H54 (cell line): Measurements from ENCODE around the gene NT5DC1.

Experiments used
- DNase-seq: peaks from one replicate; pipeline ENCODE4 v3.0.0; 2011; ENCODE audit warnings: low spot score, mixed read lengths; ENCODE audit not compliant: insufficient read length
- FAIRE-seq: peaks from 3 replicates; lab custom pipeline; 2011; peaks lifted over from hg19 to GRCh38; lab: Jason Lieb, UNC
- POLR2A ChIP-seq: IDR thresholded peaks from 2 replicates; pipeline ENCODE4 v1.6.1; 2011; ENCODE audit warnings: low read depth, mild to moderate bottlenecking, low read length

The NT5DC1 gene

DNA sequence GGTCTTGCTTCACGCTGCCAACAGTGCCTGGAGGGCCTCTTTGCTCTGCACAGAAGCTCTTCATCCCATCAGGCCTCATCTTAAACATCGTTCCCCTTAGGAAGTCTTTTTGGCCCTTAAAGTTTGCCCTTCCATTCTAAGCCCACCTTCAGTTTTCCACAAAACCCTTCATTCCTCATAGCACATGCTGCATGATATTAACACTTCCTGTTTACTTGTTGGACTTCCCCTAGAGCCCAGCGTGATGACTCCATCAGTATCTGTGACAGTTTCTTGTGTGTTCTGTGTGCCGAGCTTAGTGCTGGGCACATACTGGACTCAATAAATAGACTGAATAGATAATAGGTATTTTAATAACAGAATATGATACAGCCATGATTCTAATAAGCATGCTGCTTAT, 2.2 kb downstream of the NT5DC1 start:
- no peak for FAIRE-seq
- no peak for TF ChIP-seq POLR2A
- DNase-seq, result no peak

DNA sequence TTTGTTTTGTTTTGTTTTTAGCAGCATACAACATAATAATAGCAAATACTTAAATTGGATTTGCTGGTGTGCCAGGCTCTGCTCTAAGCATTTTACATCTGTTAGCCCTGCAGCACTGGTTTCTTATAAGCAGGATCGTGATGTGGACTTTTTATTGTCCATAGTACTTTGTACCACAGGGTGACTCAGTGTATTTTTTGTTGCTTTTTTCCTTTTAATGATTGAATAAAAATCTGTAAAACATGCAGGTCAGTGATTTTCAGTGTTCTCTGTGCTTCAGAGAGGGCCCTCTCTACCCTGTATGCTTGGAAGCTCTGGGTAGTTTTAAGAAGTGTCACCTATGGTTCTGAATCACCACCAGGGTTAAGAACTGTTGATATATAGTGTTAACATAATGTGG, 4.0 kb downstream of the NT5DC1 start:
- FAIRE-seq, result no peak
- no peak for DNase-seq

DNA sequence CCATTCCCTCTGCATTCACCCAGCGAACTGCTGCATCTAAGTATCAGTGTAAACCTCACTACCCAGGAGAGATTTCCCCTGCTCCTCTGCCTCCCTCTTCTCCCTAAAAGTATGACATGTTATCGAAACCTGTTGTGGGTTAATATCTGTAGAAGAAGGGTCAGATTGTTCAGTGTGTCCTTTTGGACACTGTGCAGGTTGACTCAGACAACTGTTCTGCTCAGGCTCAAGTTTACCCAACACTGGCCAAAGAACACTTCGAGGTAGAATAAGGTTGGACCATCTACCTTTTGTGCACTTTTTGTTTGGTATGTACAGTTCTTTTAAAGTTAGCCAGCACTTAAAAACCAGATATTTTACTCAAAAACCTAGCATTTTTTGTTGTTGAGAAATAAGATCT, 4.6 kb downstream of the NT5DC1 start:
- DNase-seq (no peak), FAIRE-seq (no peak)
- no peak for TF ChIP-seq POLR2A

More for the DNA sequence above, 4.0 kb downstream of the NT5DC1 start:
- no peak for TF ChIP-seq POLR2A

DNA sequence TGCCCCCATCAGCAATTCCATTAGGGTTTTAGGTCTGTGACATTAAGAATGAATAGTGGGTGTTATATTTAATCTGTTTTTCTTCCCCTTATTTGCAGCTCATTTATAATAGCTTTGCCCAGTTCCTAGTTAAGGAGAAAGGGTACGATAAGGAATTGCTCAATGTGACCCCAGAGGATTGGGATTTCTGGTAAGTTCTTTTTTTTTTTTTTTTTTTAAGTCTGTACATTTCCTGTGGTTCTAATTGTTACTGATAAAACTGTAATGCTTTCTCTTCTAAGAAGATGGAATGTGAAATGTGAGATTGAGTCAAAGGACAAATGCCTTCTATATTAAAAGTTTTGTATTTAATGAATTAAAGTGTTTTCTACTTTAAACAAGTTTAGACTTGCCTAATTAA, 5.5 kb downstream of the NT5DC1 start:
- FAIRE-seq (no peak), DNase-seq (no peak)
- no peak for TF ChIP-seq POLR2A

DNA sequence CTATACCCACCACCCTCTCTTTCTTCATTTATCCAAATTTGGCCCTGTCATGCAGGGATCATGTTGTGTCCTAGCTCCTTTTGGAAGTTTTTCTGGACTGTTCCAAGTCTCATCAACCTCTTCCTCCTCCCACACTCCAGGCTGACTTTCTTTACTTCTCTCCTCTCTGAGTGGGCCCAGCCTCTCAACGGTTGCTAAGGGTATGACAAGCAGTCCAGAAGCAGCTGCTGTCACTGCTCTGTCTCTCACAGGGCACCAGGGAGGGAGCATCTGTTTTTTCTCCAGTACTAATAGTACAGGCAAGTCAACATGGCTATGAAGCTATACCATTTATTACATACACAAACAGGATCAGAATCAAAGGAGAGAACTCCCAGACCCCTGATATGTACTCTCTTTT, 8.2 kb downstream of the NT5DC1 start:
- DNase-seq (no peak), FAIRE-seq (no peak)
- no peak for TF ChIP-seq POLR2A

DNA sequence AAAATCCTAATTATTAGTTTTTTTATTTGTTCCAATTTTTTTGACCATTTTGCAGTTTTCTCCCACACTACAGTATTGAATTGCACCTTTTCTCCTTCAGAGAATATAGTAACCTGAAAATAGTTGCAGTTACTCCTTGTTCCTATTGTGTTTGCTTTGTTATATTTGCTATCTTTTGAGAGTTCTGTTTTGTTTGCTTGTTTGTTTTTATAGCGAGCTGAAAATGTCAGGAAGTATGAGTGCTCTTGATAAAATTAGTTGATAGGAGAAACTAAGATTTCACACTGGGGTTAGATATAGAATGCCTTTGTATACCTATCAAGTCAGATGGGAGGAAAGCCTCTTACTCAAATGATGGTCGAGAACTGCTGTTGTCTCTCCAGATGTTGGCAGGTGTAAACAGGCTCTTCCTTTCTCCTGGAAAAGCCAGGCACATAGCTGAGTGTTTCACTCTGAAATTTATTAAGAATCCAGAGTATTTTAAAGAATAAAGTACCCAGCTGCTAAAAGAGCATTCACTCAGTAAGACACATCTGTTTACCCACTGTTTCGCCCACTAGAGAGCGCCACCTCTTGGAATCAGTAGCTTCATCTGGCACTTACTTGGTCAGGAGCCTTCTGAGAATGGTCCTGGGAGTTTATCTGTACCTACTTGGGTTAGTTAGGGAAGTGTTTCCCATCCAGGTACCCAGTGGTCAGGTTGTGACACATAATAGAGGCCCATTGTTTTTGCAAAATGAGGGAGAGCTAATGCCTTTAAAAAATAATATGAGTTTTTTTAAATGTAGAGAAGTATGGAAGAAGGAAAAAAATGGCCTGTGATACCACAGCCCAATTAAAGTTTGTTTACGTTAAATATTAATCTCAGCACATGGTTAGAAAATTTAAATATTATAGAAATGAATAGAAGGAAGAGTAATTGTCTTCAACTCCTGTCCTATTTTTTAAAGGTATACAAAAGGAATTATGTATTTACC, 11.2 kb downstream of the NT5DC1 start:
- DNase-seq (no peak), FAIRE-seq (no peak)
- TF ChIP-seq POLR2A, result no peak

DNA sequence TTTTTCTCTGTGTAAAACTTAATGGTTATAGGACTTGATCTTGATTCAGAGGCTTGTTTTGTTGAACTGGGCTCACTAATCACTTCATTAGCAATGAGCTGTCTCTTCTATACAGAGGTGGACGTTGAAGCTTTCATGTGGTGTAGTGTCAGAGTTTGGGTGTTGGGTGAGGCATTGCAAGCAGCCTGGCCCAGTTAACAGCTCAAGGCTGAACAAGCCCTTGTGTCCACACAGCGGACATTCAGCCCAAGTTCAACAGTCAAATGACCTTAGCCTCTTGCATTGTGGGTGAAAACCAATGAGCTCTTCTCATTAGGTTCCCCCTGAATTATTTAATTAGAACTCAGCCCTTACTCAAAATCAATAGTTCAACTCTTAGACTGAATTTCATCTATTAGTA, 12.7 kb downstream of the NT5DC1 start:
- DNase-seq (no peak), FAIRE-seq (no peak)
- no peak for TF ChIP-seq POLR2A

DNA sequence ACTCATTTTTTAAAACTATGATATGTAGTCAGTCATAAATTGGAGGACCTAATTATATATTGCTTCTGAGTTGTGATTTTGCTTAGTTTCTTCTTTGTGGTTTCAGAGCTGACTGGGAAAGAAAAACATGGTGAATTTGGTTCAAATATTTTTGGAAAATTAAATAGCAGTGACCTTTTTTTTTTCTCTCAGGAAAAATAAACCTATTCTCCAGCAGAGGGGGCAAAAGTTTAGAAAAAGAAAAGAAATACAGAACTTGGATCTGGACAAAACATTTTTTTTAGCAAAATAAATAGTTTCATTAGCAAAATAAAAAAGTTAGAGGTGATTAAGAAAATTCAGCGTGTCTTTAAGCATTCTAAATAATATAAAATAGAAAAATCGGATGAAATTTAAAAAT, 15.1 kb downstream of the NT5DC1 start:
- FAIRE-seq, result no peak
- TF ChIP-seq POLR2A, result no peak
- no peak for DNase-seq

DNA sequence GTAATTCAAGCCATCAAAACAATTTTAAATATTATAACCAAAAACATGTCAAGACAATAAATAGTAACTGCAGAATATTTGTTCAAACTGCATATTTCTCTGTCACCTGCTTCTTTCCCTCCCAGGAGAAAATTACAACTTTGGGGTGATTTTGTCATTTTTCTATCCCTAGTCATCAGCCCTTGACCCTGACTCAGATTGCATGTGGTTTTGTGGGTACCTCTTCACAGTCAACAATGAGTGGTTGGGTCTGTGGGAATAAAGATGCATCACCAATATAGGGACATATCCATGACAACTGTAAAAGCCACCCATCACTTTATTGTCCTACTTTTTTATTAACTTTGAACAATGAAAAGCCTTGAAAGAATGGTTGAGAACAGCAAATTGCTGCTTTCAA, 18.0 kb downstream of the NT5DC1 start:
- TF ChIP-seq POLR2A, result no peak
- DNase-seq, result no peak
- FAIRE-seq, result no peak

DNA sequence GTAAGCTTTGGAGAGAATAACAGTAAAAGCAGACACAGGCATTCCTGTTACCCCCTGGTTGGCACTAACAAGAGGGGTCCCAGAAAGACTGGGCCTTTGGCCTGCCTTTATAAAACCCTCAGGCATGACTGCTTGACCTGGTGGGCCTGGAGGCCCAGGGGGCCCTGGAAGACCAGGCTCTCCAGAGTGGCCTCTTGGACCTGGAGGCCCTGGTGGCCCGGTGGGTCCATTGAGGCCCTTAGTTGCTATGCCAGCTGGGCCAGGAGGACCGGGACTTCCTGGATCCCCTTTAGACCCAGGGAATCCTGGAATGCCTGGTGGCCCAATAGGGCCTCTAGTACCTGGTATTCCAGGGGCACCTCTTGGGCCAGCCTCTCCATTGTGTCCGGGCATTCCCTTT, 19.8 kb downstream of the NT5DC1 start:
- no peak for FAIRE-seq
- DNase-seq, result no peak
- no peak for TF ChIP-seq POLR2A

DNA sequence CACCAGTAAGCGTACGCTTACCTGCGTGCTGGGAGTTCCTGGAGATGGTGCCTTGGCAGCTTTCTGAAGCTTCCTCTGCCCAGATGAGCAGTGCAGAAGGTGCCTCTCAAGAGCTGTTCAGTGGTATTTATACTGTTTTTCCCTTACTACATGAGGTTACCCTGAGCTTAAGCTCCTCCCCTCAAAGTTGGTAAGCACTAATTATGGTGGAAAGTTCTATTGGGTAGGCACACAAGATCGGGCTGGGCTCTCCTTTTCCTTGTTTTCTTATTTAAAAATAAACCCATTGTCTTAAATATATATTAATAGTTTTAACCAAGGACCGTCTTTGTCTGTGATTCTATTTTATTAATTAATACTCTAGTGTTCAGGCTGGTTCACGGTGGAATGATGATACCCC, 25.4 kb downstream of the NT5DC1 start, which contains the start of gene COL10A1:
Gene COL10A1, minus strand, starts transcription at position 101 of the 400 bp plus-strand sequence. CDS start 640 bp downstream, outside the sequence.
- no peak for FAIRE-seq
- DNase-seq, result no peak
- no peak for TF ChIP-seq POLR2A

DNA sequence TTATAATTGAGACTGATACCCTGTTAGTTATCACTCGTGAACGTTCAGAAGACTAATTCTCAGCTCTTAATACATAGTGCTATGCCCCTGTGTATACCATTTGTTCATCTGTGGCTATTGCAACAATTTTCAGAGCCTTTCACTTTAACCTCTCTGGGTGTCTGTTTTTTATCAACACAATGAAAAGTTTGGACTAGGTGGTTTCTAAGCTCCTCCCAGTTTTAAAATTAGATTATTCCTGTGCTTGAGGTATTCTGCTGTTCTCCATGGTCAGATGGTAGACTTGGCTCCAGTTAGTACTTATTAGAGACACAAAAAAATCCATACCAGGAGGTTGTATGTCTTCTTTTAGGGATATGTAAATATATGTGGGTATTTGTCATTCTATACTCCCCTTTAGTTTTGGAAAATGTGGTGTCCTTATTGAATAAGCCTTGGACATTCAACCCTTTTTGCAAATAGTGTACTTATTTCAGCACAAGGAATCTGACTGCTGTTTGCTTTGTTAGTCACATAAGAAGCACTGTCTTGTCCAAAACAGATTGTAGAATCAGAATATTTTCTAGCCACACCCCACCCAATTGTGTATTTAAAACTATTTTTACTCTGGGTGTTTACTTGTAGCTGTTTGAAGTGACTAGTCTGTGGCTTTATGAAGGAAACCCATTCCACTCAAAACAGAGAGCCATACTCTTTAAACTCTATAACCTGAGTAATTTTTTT, 27.3 kb downstream of the NT5DC1 start:
- FAIRE-seq, result no peak
- no peak for DNase-seq
- no peak for TF ChIP-seq POLR2A

DNA sequence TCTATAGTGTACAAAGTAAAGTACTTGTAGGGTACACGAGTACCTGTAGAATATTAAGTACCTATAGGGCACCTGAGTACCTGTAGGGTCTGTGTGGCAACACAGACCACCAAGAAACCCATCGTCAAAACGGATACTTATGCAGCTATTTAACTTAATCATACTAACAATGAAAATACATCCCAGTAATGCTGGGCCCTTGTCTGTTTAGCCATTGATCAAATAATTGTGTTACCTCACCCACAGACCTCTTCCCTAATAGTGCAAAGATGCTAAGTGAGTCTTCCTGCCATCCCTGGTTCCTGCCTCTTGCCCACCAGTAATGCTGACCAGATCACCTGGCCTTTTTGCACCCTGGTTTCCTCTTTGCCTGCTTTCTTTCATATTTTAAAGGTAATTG, 32.8 kb downstream of the NT5DC1 start:
- FAIRE-seq (no peak), DNase-seq (no peak)
- no peak for TF ChIP-seq POLR2A

DNA sequence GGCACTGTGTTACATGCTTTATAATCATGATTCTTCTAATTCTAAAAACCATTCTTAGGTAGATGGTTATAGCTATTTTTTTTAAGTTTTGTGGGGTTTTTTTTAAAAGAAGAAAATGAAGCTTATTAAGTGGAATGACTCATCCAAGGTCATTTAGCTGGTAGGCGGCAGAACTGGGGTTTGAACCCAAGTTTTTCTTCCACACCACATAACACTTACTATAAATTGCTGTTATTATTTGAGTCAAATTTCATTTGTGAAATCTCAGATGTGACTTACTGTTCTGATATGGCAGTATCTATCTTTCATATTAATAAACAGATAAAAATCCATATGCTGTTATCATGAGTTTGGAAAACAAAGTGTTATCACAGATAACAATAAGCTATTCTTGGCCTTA, 35.7 kb downstream of the NT5DC1 start:
- FAIRE-seq, result no peak
- no peak for TF ChIP-seq POLR2A
- no peak for DNase-seq
